ENCODE results near the gene KCNJ11. TPM values are rescaled to one million over a fixed set of nuclear protein-coding genes. Genes with fewer than 3 reads are reported as not detected.

KCNJ11 gene
- total RNA-seq, 1 donor from 2014 or later = 1.2 TPM

GRCh38 chr11:17353821-17354600, 34.4 kb downstream of the KCNJ11 start:
- H3K27me3 Mint-ChIP-seq (ENCODE audit: unreplicated experiment) = peaks cover 21% of the 10 kb centered on the region
- peak overlapping the region; percentile 90 for H3K4me3 Mint-ChIP-seq (ENCODE audit: unreplicated experiment)
- DNase-seq = no peak
- H3K36me3 Mint-ChIP-seq (ENCODE audit: unreplicated experiment) = no peaks in the 10 kb centered on the region
- H3K27ac Mint-ChIP-seq (ENCODE audit: unreplicated experiment) = peak overlapping the region; percentile 46
- TF ChIP-seq CTCF (IDR thresholded peaks at IDR 0.05; ENCODE audit: partially characterized antibody, unreplicated experiment) = no peak
- H3K4me1 Mint-ChIP-seq (ENCODE audit: low read depth, unreplicated experiment) = peaks cover 11% of the 10 kb centered on the region
- H3K9me3 Mint-ChIP-seq (ENCODE audit: unreplicated experiment) = peaks cover 8% of the 10 kb centered on the region

GRCh38 chr11:17352950-17353820, 35.3 kb downstream of the KCNJ11 start:
- Mint-ChIP-seq H3K4me1 (ENCODE audit: low read depth, unreplicated experiment) (peaks cover 11% of the 10 kb centered on the region), H3K9me3 (ENCODE audit: unreplicated experiment) (peaks cover 8% of the 10 kb centered on the region), H3K27ac (ENCODE audit: unreplicated experiment) (peak overlapping the region; percentile 50), H3K36me3 (ENCODE audit: unreplicated experiment) (no peaks in the 10 kb centered on the region), H3K27me3 (ENCODE audit: unreplicated experiment) (peaks cover 21% of the 10 kb centered on the region), H3K4me3 (ENCODE audit: unreplicated experiment) (peak overlapping the region; percentile 90)
- DNase-seq = peak; percentile 80
- no peak for TF ChIP-seq CTCF (IDR thresholded peaks at IDR 0.05; ENCODE audit: partially characterized antibody, unreplicated experiment)

GRCh38 chr11:17351510-17352176, 36.8 kb downstream of the KCNJ11 start, which contains the start of gene NCR3LG1:
Gene NCR3LG1, plus strand, starts transcription at chr11:17351800. Its CDS starts 170 bp downstream, at chr11:17351970.
- peaks cover 8% of the 10 kb centered on the region for H3K9me3 Mint-ChIP-seq (ENCODE audit: unreplicated experiment)
- peaks cover 11% of the 10 kb centered on the region for H3K4me1 Mint-ChIP-seq (ENCODE audit: low read depth, unreplicated experiment)
- peak; percentile 48 for DNase-seq
- H3K4me3 Mint-ChIP-seq (ENCODE audit: unreplicated experiment) = peak within 1 kb of the TSS; percentile 90
- TF ChIP-seq CTCF (IDR thresholded peaks at IDR 0.05; ENCODE audit: partially characterized antibody, unreplicated experiment) = peak; percentile 7
- H3K27ac Mint-ChIP-seq (ENCODE audit: unreplicated experiment) = no peak within 1 kb of the TSS
- H3K27me3 Mint-ChIP-seq (ENCODE audit: unreplicated experiment) = peaks cover 21% of the 10 kb centered on the region
- no peaks in the 10 kb centered on the region for H3K36me3 Mint-ChIP-seq (ENCODE audit: unreplicated experiment)

- H3K9me3 Mint-ChIP-seq (ENCODE audit: unreplicated experiment) = peaks cover 8% of the 10 kb centered on the region
- H3K36me3 Mint-ChIP-seq (ENCODE audit: unreplicated experiment) = no peaks in the 10 kb centered on the region
- peak overlapping the region; percentile 90 for H3K4me3 Mint-ChIP-seq (ENCODE audit: unreplicated experiment)
- no peak for DNase-seq
- H3K4me1 Mint-ChIP-seq (ENCODE audit: low read depth, unreplicated experiment) = peaks cover 11% of the 10 kb centered on the region
- H3K27me3 Mint-ChIP-seq (ENCODE audit: unreplicated experiment) = peaks cover 21% of the 10 kb centered on the region
- no peak overlapping the region for H3K27ac Mint-ChIP-seq (ENCODE audit: unreplicated experiment)
- TF ChIP-seq CTCF (IDR thresholded peaks at IDR 0.05; ENCODE audit: partially characterized antibody, unreplicated experiment) = peak; percentile 47
Observed at GRCh38 chr11:17351172-17351509, 37.3 kb downstream of the KCNJ11 start.

Data from glutamatergic neuron (in vitro differentiated cells).